ENCODE measurements around the gene HMCN1.

HMCN1 gene

GRCh38 chr1:186218654-186219352, 484.6 kb downstream of the HMCN1 start:
- H3K4me3 ChIP-seq (ENCODE audit: low read length) = no peak overlapping the region
- H3K9me3 ChIP-seq (ENCODE audit: control insufficient read depth, insufficient read depth, low read length) = no peaks in the 10 kb centered on the region
- no peaks in the 10 kb centered on the region for H3K4me1 ChIP-seq (ENCODE audit: control insufficient read depth, insufficient read depth, low read length)
- 100% methylated on average over 1 of the region's 5 CpGs for WGBS (ENCODE audit: insufficient coverage, insufficient read length)
- no peak overlapping the region for H3K27ac ChIP-seq (ENCODE audit: low read length)
- no peaks in the 10 kb centered on the region for H3K27me3 ChIP-seq (ENCODE audit: control insufficient read depth, insufficient read depth, low read length)
- H3K36me3 ChIP-seq (ENCODE audit: control insufficient read depth, insufficient read depth, low read length) = no peaks in the 10 kb centered on the region
- no peak for DNase-seq (ENCODE audit: low read depth, low spot score)

GRCh38 chr1:186220067-186220466, 485.9 kb downstream of the HMCN1 start:
- no peaks in the 10 kb centered on the region for H3K9me3 ChIP-seq (ENCODE audit: control insufficient read depth, insufficient read depth, low read length)
- DNase-seq (ENCODE audit: low read depth, low spot score) = no peak
- no peaks in the 10 kb centered on the region for H3K4me1 ChIP-seq (ENCODE audit: control insufficient read depth, insufficient read depth, low read length)
- WGBS (ENCODE audit: insufficient coverage, insufficient read length) = no CpG with 5 or more reads among the region's 3 CpGs
- H3K4me3 ChIP-seq (ENCODE audit: low read length) = no peak overlapping the region
- no peak overlapping the region for H3K27ac ChIP-seq (ENCODE audit: low read length)
- H3K36me3 ChIP-seq (ENCODE audit: control insufficient read depth, insufficient read depth, low read length) = no peaks in the 10 kb centered on the region
- no peaks in the 10 kb centered on the region for H3K27me3 ChIP-seq (ENCODE audit: control insufficient read depth, insufficient read depth, low read length)

GRCh38 chr1:186220911-186221310, 486.7 kb downstream of the HMCN1 start:
- H3K27me3 ChIP-seq (ENCODE audit: control insufficient read depth, insufficient read depth, low read length) = no peaks in the 10 kb centered on the region
- no peaks in the 10 kb centered on the region for H3K9me3 ChIP-seq (ENCODE audit: control insufficient read depth, insufficient read depth, low read length)
- no peak overlapping the region for H3K27ac ChIP-seq (ENCODE audit: low read length)
- H3K36me3 ChIP-seq (ENCODE audit: control insufficient read depth, insufficient read depth, low read length) = no peaks in the 10 kb centered on the region
- no peak overlapping the region for H3K4me3 ChIP-seq (ENCODE audit: low read length)
- no peak for DNase-seq (ENCODE audit: low read depth, low spot score)
- WGBS (ENCODE audit: insufficient coverage, insufficient read length) = no CpG with 5 or more reads among the region's 1 CpG
- H3K4me1 ChIP-seq (ENCODE audit: control insufficient read depth, insufficient read depth, low read length) = no peaks in the 10 kb centered on the region

- no peaks in the 10 kb centered on the region for H3K9me3 ChIP-seq (ENCODE audit: control insufficient read depth, insufficient read depth, low read length)
- H3K27ac ChIP-seq (ENCODE audit: low read length) = no peak overlapping the region
- no peak overlapping the region for H3K4me3 ChIP-seq (ENCODE audit: low read length)
- WGBS (ENCODE audit: insufficient coverage, insufficient read length) = no CpG with 5 or more reads among the region's 1 CpG
- H3K4me1 ChIP-seq (ENCODE audit: control insufficient read depth, insufficient read depth, low read length) = no peaks in the 10 kb centered on the region
- DNase-seq (ENCODE audit: low read depth, low spot score) = no peak
- H3K36me3 ChIP-seq (ENCODE audit: control insufficient read depth, insufficient read depth, low read length) = no peaks in the 10 kb centered on the region
- H3K27me3 ChIP-seq (ENCODE audit: control insufficient read depth, insufficient read depth, low read length) = no peaks in the 10 kb centered on the region
Observed at GRCh38 chr1:186225096-186225495, 490.9 kb downstream of the HMCN1 start.

GRCh38 chr1:186228749-186229148, 494.6 kb downstream of the HMCN1 start:
- DNase-seq (ENCODE audit: low read depth, low spot score) = no peak
- Histone ChIP-seq H3K4me3 (ENCODE audit: low read length) (no peak overlapping the region), H3K9me3 (ENCODE audit: control insufficient read depth, insufficient read depth, low read length) (no peaks in the 10 kb centered on the region), H3K36me3 (ENCODE audit: control insufficient read depth, insufficient read depth, low read length) (no peaks in the 10 kb centered on the region), H3K27me3 (ENCODE audit: control insufficient read depth, insufficient read depth, low read length) (no peaks in the 10 kb centered on the region), H3K27ac (ENCODE audit: low read length) (no peak overlapping the region), H3K4me1 (ENCODE audit: control insufficient read depth, insufficient read depth, low read length) (no peaks in the 10 kb centered on the region)
- no CpG with 5 or more reads among the region's 6 CpGs for WGBS (ENCODE audit: insufficient coverage, insufficient read length)

- Histone ChIP-seq H3K4me3 (ENCODE audit: low read length) (no peak overlapping the region), H3K4me1 (ENCODE audit: control insufficient read depth, insufficient read depth, low read length) (no peaks in the 10 kb centered on the region), H3K27me3 (ENCODE audit: control insufficient read depth, insufficient read depth, low read length) (no peaks in the 10 kb centered on the region), H3K9me3 (ENCODE audit: control insufficient read depth, insufficient read depth, low read length) (no peaks in the 10 kb centered on the region), H3K27ac (ENCODE audit: low read length) (no peak overlapping the region), H3K36me3 (ENCODE audit: control insufficient read depth, insufficient read depth, low read length) (no peaks in the 10 kb centered on the region)
- DNase-seq (ENCODE audit: low read depth, low spot score) = no peak
- no CpG with 5 or more reads among the region's 2 CpGs for WGBS (ENCODE audit: insufficient coverage, insufficient read length)
Observed at GRCh38 chr1:186231861-186232436, 497.8 kb downstream of the HMCN1 start.

GRCh38 chr1:186234976-186235686, 500.9 kb downstream of the HMCN1 start:
- H3K4me1 ChIP-seq (ENCODE audit: control insufficient read depth, insufficient read depth, low read length) = no peaks in the 10 kb centered on the region
- H3K9me3 ChIP-seq (ENCODE audit: control insufficient read depth, insufficient read depth, low read length) = no peaks in the 10 kb centered on the region
- H3K4me3 ChIP-seq (ENCODE audit: low read length) = no peak overlapping the region
- DNase-seq (ENCODE audit: low read depth, low spot score) = no peak
- H3K27me3 ChIP-seq (ENCODE audit: control insufficient read depth, insufficient read depth, low read length) = no peaks in the 10 kb centered on the region
- WGBS (ENCODE audit: insufficient coverage, insufficient read length) = no CpG with 5 or more reads among the region's 2 CpGs
- no peaks in the 10 kb centered on the region for H3K36me3 ChIP-seq (ENCODE audit: control insufficient read depth, insufficient read depth, low read length)
- H3K27ac ChIP-seq (ENCODE audit: low read length) = no peak overlapping the region

GRCh38 chr1:186235696-186236095, 501.5 kb downstream of the HMCN1 start:
- Histone ChIP-seq H3K36me3 (ENCODE audit: control insufficient read depth, insufficient read depth, low read length) (no peaks in the 10 kb centered on the region), H3K4me3 (ENCODE audit: low read length) (no peak overlapping the region), H3K27me3 (ENCODE audit: control insufficient read depth, insufficient read depth, low read length) (no peaks in the 10 kb centered on the region), H3K4me1 (ENCODE audit: control insufficient read depth, insufficient read depth, low read length) (no peaks in the 10 kb centered on the region), H3K27ac (ENCODE audit: low read length) (no peak overlapping the region), H3K9me3 (ENCODE audit: control insufficient read depth, insufficient read depth, low read length) (no peaks in the 10 kb centered on the region)
- no peak for DNase-seq (ENCODE audit: low read depth, low spot score)
- WGBS (ENCODE audit: insufficient coverage, insufficient read length) = no CpG with 5 or more reads among the region's 4 CpGs

GRCh38 chr1:186236921-186237320, 502.7 kb downstream of the HMCN1 start:
- no CpG with 5 or more reads among the region's 3 CpGs for WGBS (ENCODE audit: insufficient coverage, insufficient read length)
- Histone ChIP-seq H3K4me1 (ENCODE audit: control insufficient read depth, insufficient read depth, low read length) (no peaks in the 10 kb centered on the region), H3K27me3 (ENCODE audit: control insufficient read depth, insufficient read depth, low read length) (no peaks in the 10 kb centered on the region), H3K27ac (ENCODE audit: low read length) (no peak overlapping the region), H3K36me3 (ENCODE audit: control insufficient read depth, insufficient read depth, low read length) (no peaks in the 10 kb centered on the region), H3K9me3 (ENCODE audit: control insufficient read depth, insufficient read depth, low read length) (no peaks in the 10 kb centered on the region), H3K4me3 (ENCODE audit: low read length) (no peak overlapping the region)
- DNase-seq (ENCODE audit: low read depth, low spot score) = no peak

- no peak for DNase-seq (ENCODE audit: low read depth, low spot score)
- Histone ChIP-seq H3K27me3 (ENCODE audit: control insufficient read depth, insufficient read depth, low read length) (no peaks in the 10 kb centered on the region), H3K4me3 (ENCODE audit: low read length) (no peak overlapping the region), H3K9me3 (ENCODE audit: control insufficient read depth, insufficient read depth, low read length) (no peaks in the 10 kb centered on the region), H3K36me3 (ENCODE audit: control insufficient read depth, insufficient read depth, low read length) (no peaks in the 10 kb centered on the region), H3K27ac (ENCODE audit: low read length) (no peak overlapping the region), H3K4me1 (ENCODE audit: control insufficient read depth, insufficient read depth, low read length) (no peaks in the 10 kb centered on the region)
Observed at GRCh38 chr1:186239171-186239570, 505.0 kb downstream of the HMCN1 start.

Data from iPS DF 6.9 (cell line).